Right renal cortex interstitium (tissue), 3 donors: Measurements from ENCODE around the gene CRYL1. TPM values are rescaled to one million over a fixed set of nuclear protein-coding genes. Genes with fewer than 3 reads are reported as not detected.

Experiments
- DNase-seq, 3 donors: peaks; one replicate each; pipeline ENCODE4 v3.0.0-alpha.2; 2013; ENCODE audit warnings: low read depth in 3 of 3, low spot score in 2 of 3
- polyA plus RNA-seq, 3 donors: library from polyadenylated mRNA; unstranded; fragments of 120-200 nt; gene quantifications; one replicate each; pipeline ENCODE4 v1.2.1, GENCODE V29; 2013; ENCODE audit not compliant: insufficient read length in 3 of 3

CRYL1 gene
- polyA plus RNA-seq, 3 donors: 143 to 151 (median 146) TPM

DNA sequence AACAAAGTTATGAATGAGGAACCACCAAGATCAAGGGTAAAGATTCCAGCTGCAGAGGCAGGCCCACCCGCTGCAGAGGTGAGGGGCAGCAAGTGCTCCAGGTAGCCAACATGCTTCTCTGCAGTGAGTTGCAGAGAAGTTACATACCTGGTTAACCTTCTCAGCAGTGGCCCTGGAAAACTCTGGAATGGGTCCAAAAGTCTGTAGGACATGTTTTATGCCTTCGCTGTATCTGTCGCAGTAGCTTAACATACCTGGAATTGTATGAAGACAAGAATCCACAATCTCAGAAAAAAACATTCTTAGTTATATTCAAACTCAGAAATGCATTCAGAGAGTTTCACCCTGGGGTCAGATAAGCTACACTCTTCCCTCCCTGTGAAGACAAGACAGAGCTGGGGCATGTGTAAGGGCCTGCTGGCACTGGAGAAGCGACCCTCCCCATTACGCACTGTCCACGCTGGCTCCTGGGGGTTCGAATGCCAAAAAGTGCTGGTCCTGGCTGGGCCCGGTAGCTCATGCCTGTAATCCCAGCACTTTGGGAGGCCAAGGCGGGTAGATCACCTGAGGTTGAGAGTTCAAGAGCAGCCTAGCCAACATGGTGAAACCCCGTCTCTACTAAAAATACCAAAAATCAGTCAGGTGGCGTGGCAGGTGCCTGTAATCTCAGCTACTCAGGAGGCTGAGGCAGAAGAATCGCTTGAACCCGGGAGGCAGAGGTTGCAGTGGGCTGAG, 121.0 kb downstream of the CRYL1 start:
- no peak for DNase-seq

DNA sequence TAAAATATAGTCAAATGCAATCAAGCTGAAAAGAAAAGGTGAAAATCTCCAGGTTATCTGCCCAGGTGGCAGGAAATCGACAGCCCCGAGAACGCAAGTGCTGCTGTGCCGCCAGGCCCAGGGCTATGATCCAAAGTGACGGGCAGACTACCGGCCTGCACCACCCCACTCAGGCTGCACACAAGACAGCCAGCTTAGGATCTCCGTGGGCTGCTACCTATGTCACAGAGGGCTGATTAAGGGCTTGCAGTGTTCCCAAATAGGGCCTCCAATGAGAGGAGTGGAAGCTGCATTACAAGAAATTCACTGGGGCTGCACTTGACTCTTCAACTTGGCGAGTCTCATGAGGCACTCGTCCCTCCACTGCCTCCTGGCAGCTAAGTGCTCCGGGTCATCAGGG, 121.8 kb downstream of the CRYL1 start:
- DNase-seq: no peak

DNA sequence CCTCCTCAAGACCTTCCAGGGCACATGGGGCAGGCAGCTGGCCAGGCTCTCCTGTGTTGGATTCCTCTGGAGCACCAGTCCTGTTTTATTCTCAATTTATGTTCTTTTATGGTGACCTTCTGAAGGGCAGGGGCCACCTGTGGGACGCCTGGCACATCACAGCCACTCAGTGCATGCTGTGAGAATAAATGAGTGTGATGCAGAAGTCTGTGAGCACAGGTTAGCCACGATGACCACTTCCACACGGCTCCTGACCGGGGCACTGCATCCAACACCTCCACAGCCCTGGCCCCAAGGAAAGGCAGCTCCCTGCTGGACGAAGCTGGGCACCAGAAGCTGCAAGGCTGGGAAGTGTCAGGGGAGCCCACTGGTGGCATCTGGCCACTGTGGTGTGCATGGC, 122.8 kb downstream of the CRYL1 start:
- no peak for DNase-seq

DNA sequence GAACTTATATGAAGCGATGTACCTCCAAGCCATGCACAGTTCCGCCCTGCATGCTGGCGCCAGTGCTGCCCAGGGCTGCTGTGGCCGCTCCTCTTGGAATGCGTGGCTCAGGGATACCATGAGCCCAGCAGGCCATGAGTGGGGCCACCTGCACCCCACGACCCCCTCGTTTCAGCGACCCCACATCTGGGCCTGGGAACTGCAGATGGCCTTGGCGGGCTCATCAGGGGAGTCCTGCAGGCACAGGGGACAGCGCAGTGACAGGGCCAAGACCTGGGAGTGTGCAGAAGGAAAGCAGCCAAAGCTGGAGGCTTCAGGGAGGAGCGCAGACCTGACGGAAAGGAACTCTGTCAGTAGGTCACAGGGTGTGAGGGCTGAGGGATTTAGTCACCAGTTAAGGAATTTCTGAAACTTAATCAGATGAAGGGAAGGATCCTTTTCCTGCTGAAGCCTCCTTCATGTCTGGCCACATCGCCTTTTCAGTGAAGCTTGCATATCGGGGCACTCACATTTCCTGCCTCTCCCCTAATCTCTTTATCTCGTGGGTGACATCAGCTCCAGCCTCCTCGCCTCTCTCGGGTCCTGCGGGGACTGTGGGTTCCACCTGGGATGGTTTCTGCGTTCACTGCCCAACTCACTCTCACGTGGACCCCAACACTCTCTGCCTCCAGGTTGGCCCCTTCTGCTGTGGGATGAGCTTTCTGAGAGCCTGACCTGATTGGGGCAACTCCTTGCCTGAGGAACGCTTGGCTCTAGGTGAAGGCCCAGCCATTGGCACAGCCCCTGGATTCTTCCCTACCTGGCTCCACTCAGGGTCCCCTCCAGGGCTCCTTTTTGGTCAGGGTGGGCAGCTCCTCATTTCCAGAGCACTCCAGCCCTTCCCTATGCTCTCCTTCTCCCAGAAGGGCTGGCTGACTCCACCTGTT, 123.5 kb downstream of the CRYL1 start:
- DNase-seq: no peak

DNA sequence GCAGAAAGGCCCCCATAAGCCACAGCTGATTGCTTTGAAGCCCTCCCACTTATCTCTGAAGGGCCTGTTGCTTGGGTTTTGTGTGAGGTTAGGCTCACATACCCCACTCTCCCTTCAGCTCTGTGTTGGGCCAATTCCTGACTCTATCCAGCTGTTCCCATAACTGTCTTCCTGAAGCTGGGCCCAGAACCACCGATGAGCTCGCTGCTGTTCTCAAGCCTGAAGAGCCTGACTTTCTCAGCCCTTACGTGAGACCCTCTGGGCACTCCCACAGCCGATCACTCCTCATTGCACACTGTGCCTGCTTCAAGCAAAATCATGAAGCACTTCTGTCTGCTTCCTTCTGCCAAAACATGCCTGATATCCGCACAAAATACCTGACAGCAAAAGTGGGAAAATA, 124.1 kb downstream of the CRYL1 start:
- no peak for DNase-seq

DNA sequence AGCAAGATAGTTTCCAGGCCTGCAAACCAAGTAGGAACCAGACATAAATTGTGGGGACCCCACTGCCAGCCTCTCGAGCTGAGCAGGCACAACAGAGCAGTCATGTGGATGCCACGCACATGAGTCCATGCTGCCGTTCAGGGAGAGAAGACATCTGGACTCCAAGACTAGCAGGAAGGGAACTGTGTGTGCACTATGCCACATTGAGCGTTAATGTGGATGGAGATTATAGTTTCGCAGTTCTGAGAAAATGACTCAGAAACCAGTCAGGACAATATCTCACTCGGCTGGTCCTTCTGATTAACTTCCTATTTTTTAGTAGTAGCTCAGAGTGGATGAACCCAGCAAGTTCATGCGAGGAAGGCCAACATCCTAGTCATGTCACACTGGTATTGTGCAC, 124.9 kb downstream of the CRYL1 start:
- DNase-seq: no peak

DNA sequence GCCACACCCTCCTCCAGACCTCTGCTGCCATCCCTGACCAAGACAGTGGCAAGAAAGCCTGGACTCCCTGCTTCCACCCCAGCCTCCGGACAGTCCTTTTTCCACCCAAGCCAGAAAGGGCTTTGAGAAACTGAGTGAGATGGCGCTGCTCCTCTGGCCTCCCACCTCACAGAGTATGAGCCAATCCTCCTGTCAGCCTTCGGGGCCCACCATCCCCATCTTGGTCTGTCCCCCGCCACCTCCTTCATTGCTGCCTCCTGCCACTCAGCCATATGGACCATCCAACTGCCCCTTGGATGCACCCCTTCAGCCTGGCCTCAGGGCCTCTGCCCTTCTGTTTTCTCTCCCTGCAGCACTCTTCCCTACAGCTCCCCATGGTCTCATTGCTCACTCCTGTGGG, 125.7 kb downstream of the CRYL1 start:
- DNase-seq: no peak

DNA sequence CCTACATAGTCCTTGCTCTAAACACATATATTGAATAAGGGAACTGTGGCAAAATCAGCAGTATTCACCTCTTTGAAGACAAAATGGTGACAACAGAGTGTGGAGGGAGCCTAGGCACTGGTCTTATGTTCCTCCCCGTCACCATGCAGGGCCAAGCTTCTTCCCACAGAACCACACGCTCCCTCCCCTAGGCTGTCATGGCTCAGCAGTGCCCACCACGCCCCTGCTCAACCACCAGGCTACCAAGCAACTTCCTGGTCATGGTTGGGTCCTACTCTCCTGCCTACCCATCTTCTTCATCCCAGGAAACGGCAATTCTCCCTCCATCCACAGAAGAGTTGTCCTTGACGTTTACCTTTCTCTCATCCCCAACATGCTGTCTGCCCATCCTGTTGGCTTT, 126.1 kb downstream of the CRYL1 start:
- DNase-seq: no peak

DNA sequence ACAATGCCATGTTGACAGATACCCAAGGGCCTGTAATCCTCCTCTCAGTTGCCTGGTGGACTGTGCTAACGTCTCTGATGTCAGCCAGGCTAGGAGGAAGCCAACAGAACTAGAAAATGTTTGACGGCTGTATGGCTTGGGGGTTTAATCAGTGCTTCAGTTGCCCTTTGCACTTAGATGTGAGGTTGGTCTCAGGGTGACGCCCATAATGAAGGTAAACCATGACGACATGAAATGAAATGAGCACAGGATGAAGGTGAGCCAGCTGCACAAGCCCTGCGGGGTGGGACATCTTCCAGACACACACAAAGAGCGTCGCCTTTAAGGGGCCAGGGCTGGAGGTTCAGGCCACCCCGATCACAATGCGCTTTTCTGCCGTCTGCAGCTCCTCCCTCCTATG, 127.2 kb downstream of the CRYL1 start:
- DNase-seq: no peak

DNA sequence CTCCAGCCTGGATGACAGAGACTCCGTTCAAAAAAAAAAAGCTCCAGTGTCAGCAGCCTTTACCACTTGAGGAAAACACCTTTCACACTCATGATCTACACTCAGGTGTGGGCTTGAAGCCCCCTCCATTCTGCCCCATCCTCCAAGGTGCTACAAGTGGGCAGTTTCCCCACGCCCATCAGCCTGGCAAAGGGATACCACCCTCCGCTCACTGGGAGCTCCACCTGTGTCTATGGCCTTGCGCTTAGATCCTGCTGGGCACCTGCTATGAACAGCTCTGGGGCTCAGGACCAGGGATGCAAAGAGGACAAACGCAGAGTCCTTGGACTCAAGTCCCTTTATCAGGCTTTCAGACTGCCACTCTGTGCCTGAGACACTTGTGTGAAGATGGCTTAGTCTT, 127.8 kb downstream of the CRYL1 start:
- no peak for DNase-seq

DNA sequence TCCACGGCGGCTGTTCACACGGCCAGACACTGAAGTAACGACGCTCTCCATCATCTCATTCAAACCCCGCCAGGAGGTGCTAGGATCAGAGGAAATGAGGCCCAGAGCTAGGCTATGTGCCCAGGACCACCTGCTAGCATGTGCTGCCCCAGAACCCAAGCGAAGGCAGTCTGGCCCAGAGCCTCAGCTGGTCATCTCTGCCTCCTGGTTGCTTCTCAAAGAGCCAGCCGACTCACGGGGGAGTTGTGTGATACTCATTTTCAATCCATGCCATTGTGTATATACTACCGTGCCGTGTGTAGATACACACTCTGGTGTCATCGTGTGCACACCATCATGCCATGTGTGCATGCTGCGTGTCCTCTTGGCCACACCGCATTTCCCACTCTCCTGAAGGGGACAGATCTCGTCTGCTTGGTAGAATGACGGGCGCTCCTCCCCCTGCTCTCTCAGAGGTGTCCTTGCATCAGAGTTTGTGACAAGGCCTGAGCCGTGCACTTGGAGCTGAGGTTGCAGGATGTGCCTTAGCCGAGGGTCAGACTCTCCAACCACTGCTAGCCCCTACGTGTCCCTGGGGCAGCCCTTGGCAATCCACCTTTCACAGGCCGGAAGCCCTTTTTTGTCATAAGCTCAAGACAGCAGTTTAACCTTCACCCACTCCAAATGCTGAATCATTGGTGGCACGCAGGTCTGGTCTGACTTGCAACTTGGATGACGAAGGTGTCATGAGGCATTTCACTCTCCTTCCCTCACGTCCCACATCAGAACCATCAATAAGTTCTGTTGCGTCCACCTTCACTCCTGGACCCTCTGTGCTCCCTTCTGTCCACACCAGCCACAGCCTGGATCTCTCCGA, 130.4 kb downstream of the CRYL1 start:
- DNase-seq: no peak

DNA sequence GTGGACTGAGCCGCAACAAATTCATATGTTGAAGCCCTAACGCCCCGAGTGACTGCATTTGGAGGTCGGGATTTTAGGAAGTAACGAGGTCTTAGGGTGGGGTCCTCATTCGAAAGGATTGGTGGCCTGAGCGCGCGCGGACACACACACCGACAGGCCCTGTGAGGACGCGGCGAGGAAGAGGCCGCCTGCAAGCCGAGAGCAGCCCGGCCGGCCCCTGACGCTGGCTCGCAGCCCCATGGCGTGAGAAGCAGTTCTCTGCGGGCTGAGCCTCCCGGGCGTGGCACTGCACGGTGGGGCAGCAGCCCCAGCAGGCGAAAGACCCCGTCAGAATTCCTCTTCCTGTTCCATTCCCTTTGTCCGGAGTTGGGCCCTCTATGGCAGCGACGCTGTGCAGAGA, 131.2 kb downstream of the CRYL1 start:
- no peak for DNase-seq

DNA sequence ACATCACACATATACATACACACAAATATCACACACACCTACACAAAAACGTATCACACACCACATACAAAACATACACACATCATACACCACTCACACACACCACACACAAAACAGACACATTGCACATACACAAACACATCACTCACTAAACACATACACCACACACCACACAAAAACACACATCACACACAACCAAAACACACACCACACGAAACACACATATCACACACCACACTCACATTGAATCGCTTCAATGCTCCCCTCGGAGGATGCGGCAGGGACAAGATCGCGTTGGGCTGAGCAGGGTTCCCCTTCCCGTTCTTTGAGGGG, 131.5 kb downstream of the CRYL1 start:
- no peak for DNase-seq

DNA sequence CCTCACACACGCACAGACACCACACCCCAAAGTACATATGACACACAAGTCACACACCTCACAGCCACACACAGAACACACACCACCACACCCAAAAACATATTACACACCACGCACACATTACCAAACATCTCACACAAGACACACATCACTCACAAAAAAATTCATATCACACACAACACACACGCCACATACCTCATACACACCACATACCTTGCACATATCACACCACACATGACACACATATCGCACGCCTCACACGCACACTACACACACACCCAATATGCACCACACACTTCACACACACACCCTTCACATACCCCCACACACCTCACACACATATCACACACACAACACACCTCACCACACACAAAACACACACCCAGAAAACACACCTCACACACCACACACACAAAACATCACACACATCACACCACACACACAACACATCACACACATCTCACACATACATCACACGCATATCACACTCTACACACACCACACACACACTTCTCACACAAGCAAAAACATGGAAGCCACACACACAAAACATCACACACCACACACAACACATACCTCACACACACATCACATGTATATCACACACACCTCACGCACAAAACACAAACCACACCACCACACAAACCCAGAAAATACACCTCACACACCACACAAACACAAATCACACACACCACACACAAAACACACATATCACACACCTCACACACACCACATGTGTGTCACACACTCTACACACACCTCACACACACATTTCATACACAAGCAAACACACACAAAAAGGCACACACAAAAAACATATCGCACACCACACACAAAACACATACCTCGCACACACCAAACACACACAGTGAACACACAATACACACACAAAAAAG, 132.1 kb downstream of the CRYL1 start:
- DNase-seq: no peak

DNA sequence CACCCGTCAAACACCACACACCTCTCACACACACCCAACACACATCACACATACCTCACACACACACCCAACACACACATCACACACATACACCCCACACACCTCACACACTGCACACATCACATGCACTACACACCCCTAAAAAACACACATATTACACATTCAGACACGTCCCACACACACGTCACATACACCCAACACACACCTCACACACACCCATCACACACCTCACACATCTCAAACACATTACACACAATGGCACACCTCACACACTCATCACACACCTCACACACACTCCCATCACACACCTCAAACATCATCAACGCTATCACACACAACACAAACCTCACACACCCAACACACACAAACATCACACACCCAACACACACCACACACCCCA, 133.1 kb downstream of the CRYL1 start:
- DNase-seq: no peak

DNA sequence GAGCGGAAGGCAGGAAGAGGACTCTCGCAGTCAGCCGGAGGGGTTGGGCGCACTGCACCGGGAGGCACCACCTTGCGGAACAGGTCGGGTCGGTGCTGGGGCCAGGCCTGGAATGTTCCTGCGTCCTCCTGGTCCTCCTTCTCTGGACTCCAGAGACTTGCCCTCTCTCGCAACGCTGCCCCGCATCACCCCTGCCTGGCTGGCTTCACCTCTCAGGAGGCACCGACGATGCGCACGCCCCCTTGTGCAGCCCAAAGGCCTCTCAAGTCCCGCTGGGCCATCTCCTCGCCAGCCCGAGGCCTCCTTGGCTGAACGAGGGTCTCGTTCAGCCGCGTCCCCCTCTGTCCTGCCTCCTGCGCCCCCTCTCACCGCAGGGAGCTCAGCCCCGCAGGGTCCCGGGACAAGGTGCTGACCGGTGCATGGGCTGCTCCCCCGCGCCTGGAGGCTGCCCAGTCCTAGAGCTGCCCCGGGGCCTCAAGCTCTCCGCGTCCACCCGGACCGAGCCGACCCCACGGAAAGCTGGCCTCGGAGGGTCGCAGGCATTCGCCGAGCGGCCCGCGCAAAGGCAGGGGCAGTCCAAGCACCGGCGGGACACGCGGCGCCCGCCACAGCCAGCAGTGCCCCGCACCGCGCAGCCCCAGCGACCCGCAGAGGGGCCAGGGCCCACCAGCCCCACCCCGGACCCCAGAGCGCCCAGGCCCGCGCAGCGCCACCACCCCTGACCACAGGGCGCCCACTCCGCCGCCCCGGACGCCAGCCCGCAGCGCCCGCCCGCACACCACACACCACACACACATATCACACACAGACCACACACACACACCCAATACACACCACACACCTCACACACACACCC, 133.8 kb downstream of the CRYL1 start:
- no peak for DNase-seq

DNA sequence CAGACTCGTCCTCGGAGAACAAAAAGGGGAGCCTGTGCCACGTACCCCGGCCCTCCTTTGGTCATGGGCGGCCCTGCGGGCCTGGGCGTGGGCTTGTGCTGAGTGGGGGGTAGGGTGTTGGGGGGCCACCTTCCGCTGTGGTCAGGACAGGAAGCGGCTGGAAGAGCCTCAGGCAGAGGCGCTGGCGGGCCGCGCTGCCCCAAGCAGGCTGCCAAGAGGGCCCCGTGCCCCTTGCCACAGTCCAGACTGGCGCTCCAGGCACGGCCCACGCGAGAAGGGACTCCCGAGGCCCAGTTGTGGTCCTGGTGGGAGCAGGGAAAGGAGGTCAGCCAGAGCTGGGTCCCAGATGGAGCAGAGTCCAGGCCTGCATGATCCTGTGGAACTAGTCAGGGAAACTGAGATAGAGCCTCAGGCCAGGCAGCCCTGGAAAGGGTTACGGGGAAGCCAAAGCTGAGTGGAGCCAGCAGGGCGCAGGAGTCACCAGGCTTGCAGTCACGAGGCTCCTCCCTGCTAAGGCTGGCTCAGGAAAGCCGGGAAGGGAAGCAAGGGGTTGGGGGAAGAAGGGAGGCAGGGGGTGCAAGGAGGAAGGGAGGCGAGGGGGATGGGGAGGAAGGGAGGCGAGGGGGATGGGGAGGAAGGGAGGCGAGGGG, 135.0 kb downstream of the CRYL1 start:
- no peak for DNase-seq

DNA sequence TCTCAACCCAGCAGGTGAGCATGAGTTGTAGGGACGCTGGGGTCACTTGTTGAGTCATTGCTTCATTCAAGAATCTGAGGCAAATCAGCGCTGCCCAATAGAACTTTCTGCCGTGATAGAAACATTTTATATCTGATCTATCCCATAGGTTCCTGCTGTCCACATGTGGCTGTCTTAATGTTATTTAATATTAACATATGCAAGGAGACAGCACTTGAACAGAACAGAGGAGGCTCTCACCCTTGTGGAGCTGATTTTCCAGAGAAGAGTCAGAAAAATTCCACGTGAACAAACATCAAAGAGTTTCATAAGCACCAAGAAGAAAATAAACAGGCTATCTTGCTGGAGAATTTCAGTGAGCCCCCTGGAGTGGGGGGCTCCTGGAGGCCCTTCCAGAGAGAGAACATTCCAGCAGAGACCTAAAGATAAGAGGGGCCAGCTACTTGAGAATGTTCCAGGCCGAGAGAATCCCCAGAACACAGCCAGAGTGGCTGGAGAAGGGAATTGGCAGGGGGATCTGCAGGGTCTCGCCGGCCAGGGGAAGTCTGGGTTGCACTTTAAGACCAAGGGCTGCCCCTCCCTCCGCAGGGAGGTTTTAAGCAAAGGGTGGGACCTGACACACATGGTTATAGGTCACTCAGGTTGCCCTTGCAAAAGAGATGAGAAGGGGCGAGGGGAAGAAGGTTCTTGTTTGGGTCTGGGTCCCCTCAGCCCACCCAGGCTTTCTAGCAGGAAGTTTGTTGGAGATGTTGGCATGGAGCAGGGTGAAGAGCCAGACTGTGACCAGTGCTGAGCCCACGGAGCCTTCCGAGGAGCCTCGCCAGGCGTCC, 135.7 kb downstream of the CRYL1 start:
- no peak for DNase-seq
